Transverse colon (tissue), 4 donors: ENCODE data around the gene PRDM1. TPM values are rescaled to one million over a fixed set of nuclear protein-coding genes. Genes with fewer than 3 reads are reported as not detected.

Experiments
- DNase-seq: peaks from one replicate; pipeline ENCODE4 v3.0.0-alpha.2; 2019
- H3K27ac ChIP-seq, 4 donors: fragments of 200-600 bp; sonication (generic); 2 replicates each; pipeline ENCODE4 v1.5.1; 2016 to 2018; ENCODE audit warnings: inconsistent platforms in 4 of 4
- H3K27me3 ChIP-seq: fragments of 200-600 bp; sonication (generic); 2 replicates; pipeline ENCODE4 v1.5.1; 2017; ENCODE audit warnings: inconsistent platforms
- H3K36me3 ChIP-seq, 4 donors: fragments of 200-600 bp; sonication (generic); 2 replicates each; pipeline ENCODE4 v1.5.1; 2017 to 2019; ENCODE audit warnings: inconsistent platforms in 4 of 4
- H3K4me1 ChIP-seq, 4 donors: fragments of 200-600 bp; sonication (generic); 2 replicates each; pipeline ENCODE4 v1.5.1; 2017 to 2020; ENCODE audit warnings: inconsistent platforms in 4 of 4
- H3K4me3 ChIP-seq, 4 donors: fragments of 200-600 bp; sonication (generic); 1 replicate in 1 of 4; 2 replicates in 3 of 4; pipeline versions ENCODE4 v1.5.1 to v1.6.1; 2017 to 2019; ENCODE audit warnings: inconsistent platforms in 4 of 4
- H3K9me3 ChIP-seq, 2 donors: fragments of 200-600 bp; sonication (generic); 2 replicates each; pipeline ENCODE4 v1.5.1; 2017 to 2019; ENCODE audit warnings: inconsistent platforms in 2 of 2
- EP300 ChIP-seq: sonication (generic); formaldehyde crosslinking; IDR thresholded peaks from one replicate; pipeline ENCODE4 v1.6.1; 2017; ENCODE audit warnings: antibody characterized with exemption, low read depth
- POLR2A ChIP-seq: fragments of 450-650 bp; IDR thresholded peaks from one replicate; pipeline ENCODE4 v1.6.1; 2016; ENCODE audit warnings: antibody characterized with exemption, mild to moderate bottlenecking, moderate library complexity
- POLR2AphosphoS5 ChIP-seq, 3 donors: sonication (generic); formaldehyde crosslinking; IDR thresholded peaks; one replicate each; pipeline ENCODE4 v1.6.1; 2016; ENCODE audit warnings: antibody characterized with exemption in 3 of 3
- WGBS, 2 donors: methylation state at CpG; one replicate each; pipeline ENCODE4 v1.1.5; 2018; ENCODE audit warnings: low coverage in 1 of 2; 5-methylcytosine and 5-hydroxymethylcytosine counted together
- in situ Hi-C, 4 donors: fragments of 200-750 bp; cut with MboI; loops; one replicate each; pipeline versions ENCODE4 v1.15.0 to v1.15.1; 2017; ENCODE audit warnings: low sequenced_read_pairs in 3 of 4, low pct_ligation_motif_present in 1 of 4, low pct_unique_long_range_greater_than_20kb in 1 of 4
- intact Hi-C: fragments of 100-400 bp; cut with DNase I; formaldehyde crosslinking; loops from one replicate; pipeline ENCODE4 v1.15.1; 2023; ENCODE audit warnings: low total_unique reads
- total RNA-seq, 4 donors: library from RNA; depleted of rRNA; stranded (reverse); fragments of >200 nt; gene quantifications; one replicate each; pipeline ENCODE4 v1.1.0, GENCODE V29; 2016
- TF ChIP-seq, protein P1 (sequence below), 5 experiments: fragments of 200-600 bp in 3 of 5; fragments of 450-650 bp in 2 of 5; sonication (generic) in 3 of 5; IDR thresholded peaks; 1 replicate in 2 of 5; 2 replicates in 3 of 5; pipeline ENCODE4 v1.5.1; 2016 to 2017; ENCODE audit warnings: antibody characterized with exemption in 5 of 5, inconsistent platforms in 3 of 5, mild to moderate bottlenecking in 2 of 5, moderate library complexity in 1 of 5

The PRDM1 gene
- total RNA-seq, 4 donors from 2014 or later: 2.4 to 32.4 (median 18.6) TPM

DNA sequence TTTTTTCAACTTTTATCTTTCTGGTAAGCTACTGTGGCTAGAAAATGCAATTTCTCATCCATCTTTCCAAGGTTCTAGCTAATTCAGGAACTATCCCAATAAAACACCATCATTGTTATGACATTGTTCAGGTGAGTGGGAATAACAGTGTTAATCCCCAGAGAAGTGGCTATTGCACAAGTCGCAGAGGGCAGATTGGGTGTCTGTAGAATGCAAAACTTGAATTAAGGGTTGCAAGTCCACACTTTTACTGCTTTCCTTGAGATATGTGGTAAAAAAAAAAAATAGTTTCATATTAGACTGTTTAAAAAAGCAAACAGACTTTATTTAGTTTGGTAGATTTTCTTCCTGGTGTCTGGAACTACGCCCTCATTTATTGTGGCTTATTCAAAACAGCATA is 41.1 kb upstream of the PRDM1 start:
- H3K36me3 ChIP-seq: no peaks in the 10 kb centered on the region
- in situ Hi-C loops (no loop called here), intact Hi-C loops (no loop called here)
- no peaks in the 10 kb centered on the region for H3K27me3 ChIP-seq
- no peak for DNase-seq
- no peak overlapping the region for H3K4me3 ChIP-seq
- no peaks in the 10 kb centered on the region for H3K9me3 ChIP-seq
- peaks cover 0 to 4% (median 2%) of the 10 kb centered on the region in 4 donors for H3K4me1 ChIP-seq
- TF ChIP-seq POLR2AphosphoS5 (IDR thresholded peaks at IDR 0.05) (no peak), EP300 (no peak), POLR2A (no peak)
- TF ChIP-seq, protein P1, sequence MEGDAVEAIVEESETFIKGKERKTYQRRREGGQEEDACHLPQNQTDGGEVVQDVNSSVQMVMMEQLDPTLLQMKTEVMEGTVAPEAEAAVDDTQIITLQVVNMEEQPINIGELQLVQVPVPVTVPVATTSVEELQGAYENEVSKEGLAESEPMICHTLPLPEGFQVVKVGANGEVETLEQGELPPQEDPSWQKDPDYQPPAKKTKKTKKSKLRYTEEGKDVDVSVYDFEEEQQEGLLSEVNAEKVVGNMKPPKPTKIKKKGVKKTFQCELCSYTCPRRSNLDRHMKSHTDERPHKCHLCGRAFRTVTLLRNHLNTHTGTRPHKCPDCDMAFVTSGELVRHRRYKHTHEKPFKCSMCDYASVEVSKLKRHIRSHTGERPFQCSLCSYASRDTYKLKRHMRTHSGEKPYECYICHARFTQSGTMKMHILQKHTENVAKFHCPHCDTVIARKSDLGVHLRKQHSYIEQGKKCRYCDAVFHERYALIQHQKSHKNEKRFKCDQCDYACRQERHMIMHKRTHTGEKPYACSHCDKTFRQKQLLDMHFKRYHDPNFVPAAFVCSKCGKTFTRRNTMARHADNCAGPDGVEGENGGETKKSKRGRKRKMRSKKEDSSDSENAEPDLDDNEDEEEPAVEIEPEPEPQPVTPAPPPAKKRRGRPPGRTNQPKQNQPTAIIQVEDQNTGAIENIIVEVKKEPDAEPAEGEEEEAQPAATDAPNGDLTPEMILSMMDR (IDR thresholded peaks at IDR 0.05): no peak
- no peak overlapping the region for H3K27ac ChIP-seq
- WGBS, 2 donors: 53 to 75% methylated on average over 2 of the region's 2 CpGs

DNA sequence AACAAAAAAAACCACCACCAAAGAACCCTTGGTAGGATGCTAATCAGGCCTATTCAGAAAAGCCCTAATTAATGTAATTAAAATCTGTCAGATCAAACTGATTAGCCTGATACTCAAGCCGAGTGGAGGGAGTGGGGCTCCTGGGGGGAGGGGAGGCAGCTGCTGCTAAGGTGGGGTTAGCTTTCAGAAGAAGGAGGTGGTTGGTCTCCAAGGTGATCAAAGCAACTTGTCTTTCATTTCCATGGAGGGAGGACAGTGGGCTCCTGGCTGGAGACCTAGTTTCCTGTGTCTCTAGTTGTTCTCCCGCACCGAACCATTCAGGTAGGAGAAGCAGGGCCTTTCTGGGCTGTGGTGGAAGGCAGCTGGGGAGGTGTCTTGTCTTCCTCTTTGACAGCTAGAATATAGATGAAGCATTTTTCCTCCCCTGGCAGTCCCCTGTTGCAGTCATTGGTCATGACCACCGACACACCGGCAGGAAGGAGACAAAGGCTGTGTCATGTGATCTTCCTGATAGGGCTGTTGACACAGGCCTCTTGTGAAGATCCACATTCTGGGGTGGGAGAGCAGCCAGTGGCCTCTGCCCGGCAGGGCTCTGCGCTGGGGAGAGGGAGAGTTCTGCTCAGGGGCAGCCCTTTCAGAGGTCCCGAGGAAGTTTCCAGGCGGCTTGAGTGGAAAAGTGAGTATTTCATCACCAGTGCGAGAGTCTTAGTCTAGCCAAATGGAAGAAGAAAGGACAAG is 39.9 kb upstream of the PRDM1 start:
- DNase-seq: no peak
- 91 to 98% methylated on average over 4 to 10 of the region's 10 CpGs for WGBS, 2 donors
- in situ Hi-C loops: no loop called here
- no peak overlapping the region for H3K27ac ChIP-seq
- H3K9me3 ChIP-seq: no peaks in the 10 kb centered on the region
- H3K27me3 ChIP-seq: no peaks in the 10 kb centered on the region
- H3K36me3 ChIP-seq: no peaks in the 10 kb centered on the region
- intact Hi-C loops: no loop called here
- no peak overlapping the region for H3K4me3 ChIP-seq
- TF ChIP-seq, protein P1 (IDR thresholded peaks at IDR 0.05): no peak
- TF ChIP-seq POLR2AphosphoS5 (IDR thresholded peaks at IDR 0.05): no peak
- TF ChIP-seq EP300: no peak
- no peak for TF ChIP-seq POLR2A
- peaks cover 0 to 6% (median 2%) of the 10 kb centered on the region in 4 donors for H3K4me1 ChIP-seq

DNA sequence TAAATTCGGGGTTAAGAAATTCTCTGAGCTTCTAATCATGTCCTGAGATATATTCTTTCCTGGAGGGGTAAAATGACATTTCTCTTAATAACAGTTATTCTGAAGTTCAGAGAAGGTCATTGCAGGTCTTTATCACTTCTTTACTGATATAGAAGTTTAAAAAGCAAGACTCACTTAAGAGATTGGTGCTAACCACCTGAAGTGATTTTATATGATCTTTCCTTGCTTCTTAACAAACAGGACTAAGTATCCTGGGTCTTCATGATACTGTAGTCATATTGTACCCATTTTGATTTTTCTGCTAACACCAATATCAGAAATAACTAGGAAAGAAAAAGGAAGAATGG is 39.3 kb upstream of the PRDM1 start:
- H3K4me3 ChIP-seq: no peak overlapping the region
- 92 to 95% methylated on average over 1 of the region's 1 CpG for WGBS, 2 donors

DNA sequence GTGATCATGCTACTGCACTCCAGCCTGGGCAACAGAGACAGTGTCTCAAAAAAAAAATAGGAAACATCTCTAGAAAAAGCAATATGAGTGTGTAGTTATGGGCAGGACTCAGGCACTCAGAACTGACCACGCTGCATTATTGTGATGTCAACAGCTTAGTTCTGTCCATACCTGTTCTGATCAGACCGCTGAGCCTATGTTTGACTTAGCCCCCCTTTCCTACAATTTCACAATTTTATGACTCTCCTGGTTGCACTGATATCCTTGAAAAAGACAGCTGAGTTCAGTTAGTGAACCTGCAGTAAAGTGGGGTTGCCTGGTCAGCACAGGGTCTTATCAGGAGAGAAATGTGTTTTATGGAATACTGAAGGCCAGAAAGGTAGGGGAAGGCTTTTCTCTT is 37.8 kb upstream of the PRDM1 start:
- DNase-seq: no peak
- in situ Hi-C loops (no loop called here), intact Hi-C loops (no loop called here)
- 46 to 49% methylated on average over 2 of the region's 2 CpGs for WGBS, 2 donors
- H3K27me3 ChIP-seq: no peaks in the 10 kb centered on the region
- no peaks in the 10 kb centered on the region for H3K9me3 ChIP-seq
- TF ChIP-seq, protein P1 (IDR thresholded peaks at IDR 0.05): no peak
- no peak overlapping the region for H3K27ac ChIP-seq
- no peaks in the 10 kb centered on the region for H3K36me3 ChIP-seq
- no peak overlapping the region for H3K4me3 ChIP-seq
- peaks cover 0 to 6% (median 2%) of the 10 kb centered on the region in 4 donors for H3K4me1 ChIP-seq

More for the DNA sequence above, 39.3 kb upstream of the PRDM1 start:
- peaks cover 0 to 6% (median 2%) of the 10 kb centered on the region in 4 donors for H3K4me1 ChIP-seq
- no peak for TF ChIP-seq POLR2A
- TF ChIP-seq, protein P1 (IDR thresholded peaks at IDR 0.05): no peak
- TF ChIP-seq POLR2AphosphoS5 (IDR thresholded peaks at IDR 0.05): no peak
- no peak for TF ChIP-seq EP300
- intact Hi-C loops: no loop called here
- no peaks in the 10 kb centered on the region for H3K9me3 ChIP-seq
- in situ Hi-C loops: no loop called here
- no peak overlapping the region for H3K27ac ChIP-seq
- no peaks in the 10 kb centered on the region for H3K36me3 ChIP-seq
- no peak for DNase-seq
- no peaks in the 10 kb centered on the region for H3K27me3 ChIP-seq
